H1 (cell line): ENCODE data around the gene SNED1.

ENCODE experiments used
- CEBPB ChIP-seq: IDR thresholded peaks from 2 replicates; pipeline ENCODE4 v1.6.1; 2012; ENCODE audit warnings: low read depth, low read length
- CTCF ChIP-seq, 3 experiments: IDR thresholded peaks; 1 replicate in 2 of 3; 2 replicates in 1 of 3; pipeline versions ENCODE4 v1.5.1 to v1.6.1; 2011; ENCODE audit warnings: low read length in 3 of 3, mild to moderate bottlenecking in 3 of 3, inconsistent platforms in 2 of 3, low read depth in 1 of 3, moderate library complexity in 1 of 3; ENCODE audit not compliant: insufficient read depth in 1 of 3; ENCODE audit errors: control extremely low read depth in 1 of 3
- JUN ChIP-seq: IDR thresholded peaks from 2 replicates; pipeline ENCODE4 v1.6.1; 2011; ENCODE audit warnings: low read depth, mild to moderate bottlenecking, improper control_type of control experiment, low read length
- POLR2AphosphoS5 ChIP-seq: IDR thresholded peaks from 2 replicates; pipeline ENCODE4 v1.6.1; 2011; ENCODE audit warnings: low read depth, low read length
- SP1 ChIP-seq: IDR thresholded peaks from 2 replicates; pipeline ENCODE4 v1.6.1; 2011; ENCODE audit warnings: low read depth, low read length

- TF ChIP-seq CTCF (IDR thresholded peaks at IDR 0.05; ENCODE audit: control extremely low read depth in 1 of 3, insufficient read depth in 1 of 3, low read depth in 1 of 3, low read length in 3 of 3): no peak
- TF ChIP-seq CEBPB: no peak
- no peak for TF ChIP-seq JUN
- no peak for TF ChIP-seq POLR2AphosphoS5
- no peak for TF ChIP-seq SP1
Measured at GRCh38 chr2:241029599-241030332, 31.3 kb downstream of the SNED1 start.
